Neuronal stem cell (in vitro differentiated cells): Measurements from ENCODE around the gene ARMC3.

Experiments used
- DNase-seq: peaks from one replicate; pipeline ENCODE4 v3.0.0-alpha.2; 2013; ENCODE audit warnings: low spot score
- H2AFZ ChIP-seq: one replicate; pipeline ENCODE4 v1.6.1; 2013; ENCODE audit warnings: mild to moderate bottlenecking, low read length, inconsistent platforms
- H2AK5ac ChIP-seq: 2 replicates; pipeline ENCODE4 v1.6.1; 2013; ENCODE audit warnings: low read depth, mild to moderate bottlenecking, inconsistent platforms, low read length, moderate library complexity, mixed read lengths
- H2BK120ac ChIP-seq: 2 replicates; pipeline ENCODE4 v1.6.1; 2013; ENCODE audit warnings: low read depth, mild to moderate bottlenecking, inconsistent platforms, low read length, moderate library complexity, mixed read lengths
- H2BK12ac ChIP-seq: one replicate; pipeline ENCODE4 v1.6.1; 2013; ENCODE audit warnings: low read length, inconsistent platforms
- H2BK15ac ChIP-seq: 2 replicates; pipeline ENCODE4 v1.6.1; 2013; ENCODE audit warnings: mild to moderate bottlenecking, low read length, inconsistent platforms, mixed read lengths
- H2BK5ac ChIP-seq: one replicate; pipeline ENCODE4 v1.6.1; 2013; ENCODE audit warnings: inconsistent platforms, mild to moderate bottlenecking, low read length, moderate library complexity
- H3K14ac ChIP-seq: one replicate; pipeline ENCODE4 v1.6.1; 2013; ENCODE audit warnings: low read length, inconsistent platforms
- H3K18ac ChIP-seq: 2 replicates; pipeline ENCODE4 v1.6.1; 2013; ENCODE audit warnings: low read length, inconsistent platforms
- H3K23ac ChIP-seq: 2 replicates; pipeline ENCODE4 v1.6.1; 2013; ENCODE audit warnings: low read depth, mild to moderate bottlenecking, mixed read lengths, low read length, inconsistent platforms; ENCODE audit not compliant: poor library complexity
- H3K27ac ChIP-seq: replicated peaks from 3 replicates; pipeline ENCODE4 v1.5.1; 2013; ENCODE audit warnings: low read length, inconsistent platforms
- H3K27me3 ChIP-seq, 3 experiments: 2 replicates each; pipeline ENCODE4 v1.6.1; 2013; ENCODE audit warnings: low read length in 3 of 3, mild to moderate bottlenecking in 2 of 3, inconsistent platforms in 1 of 3, low read depth in 1 of 3, mixed read lengths in 1 of 3, moderate library complexity in 1 of 3; ENCODE audit not compliant: control insufficient read depth in 3 of 3, insufficient read depth in 3 of 3
- H3K36me3 ChIP-seq, 2 donors: replicated peaks in 1 of 2; 2 replicates each; pipeline ENCODE4 v1.6.1; 2013; ENCODE audit warnings: low read length in 2 of 2; ENCODE audit not compliant: control insufficient read depth in 2 of 2, insufficient read depth in 2 of 2
- H3K4ac ChIP-seq: 2 replicates; pipeline ENCODE4 v1.6.1; 2013; ENCODE audit warnings: inconsistent platforms, mild to moderate bottlenecking, low read length, moderate library complexity
- H3K4me1 ChIP-seq, 2 donors: 1 replicate in 1 of 2; 2 replicates in 1 of 2; pipeline ENCODE4 v1.6.1; 2013; ENCODE audit warnings: low read length in 2 of 2, low read depth in 1 of 2; ENCODE audit not compliant: control insufficient read depth in 2 of 2, insufficient read depth in 1 of 2
- H3K4me2 ChIP-seq: one replicate; pipeline ENCODE4 v1.6.1; 2013; ENCODE audit warnings: mild to moderate bottlenecking, low read length, inconsistent platforms; ENCODE audit not compliant: insufficient read depth, poor library complexity, severe bottlenecking
- H3K4me3 ChIP-seq, 2 donors: 2 replicates each; pipeline ENCODE4 v1.5.1; 2013; ENCODE audit warnings: low read length in 2 of 2, mild to moderate bottlenecking in 2 of 2, inconsistent platforms in 1 of 2, moderate library complexity in 1 of 2
- H3K79me1 ChIP-seq: one replicate; pipeline ENCODE4 v1.6.1; 2013; ENCODE audit warnings: low read depth, mild to moderate bottlenecking, inconsistent platforms, low read length, moderate library complexity
- H3K9ac ChIP-seq: one replicate; pipeline ENCODE4 v1.6.1; 2013; ENCODE audit warnings: mild to moderate bottlenecking, low read depth, low read length, inconsistent platforms; ENCODE audit not compliant: poor library complexity
- H3K9me3 ChIP-seq, 2 donors: replicated peaks in 1 of 2; 2 replicates each; pipeline versions ENCODE3 to v1.6.1; 2013; ENCODE audit warnings: low read length in 2 of 2, mild to moderate bottlenecking in 2 of 2, inconsistent platforms in 1 of 2, low read depth in 1 of 2, mixed read lengths in 1 of 2, moderate library complexity in 1 of 2; ENCODE audit not compliant: control insufficient read depth in 2 of 2, insufficient read depth in 1 of 2
- H4K8ac ChIP-seq: one replicate; pipeline ENCODE4 v1.6.1; 2013; ENCODE audit warnings: low read depth, mild to moderate bottlenecking, inconsistent platforms, low read length, moderate library complexity
- H4K91ac ChIP-seq: one replicate; pipeline ENCODE4 v1.6.1; 2013; ENCODE audit warnings: low read length, low read depth, mild to moderate bottlenecking, inconsistent platforms; ENCODE audit not compliant: poor library complexity
- WGBS, 2 donors: extraction: QIAGEN DNeasy Blood & Tissue Kit; methylation state at CpG; one replicate each; pipeline ENCODE4 v1.1.7; 2013; ENCODE audit warnings: missing lambda C conversion rate in 2 of 2, mixed read lengths in 1 of 2; ENCODE audit not compliant: insufficient read length in 2 of 2, insufficient replicate concordance in 1 of 2; ENCODE audit errors: extremely low coverage in 2 of 2; 5-methylcytosine and 5-hydroxymethylcytosine counted together

Gene ARMC3

GRCh38 chr10:22932626-22933370, 4.9 kb downstream of the ARMC3 start:
- H2BK120ac ChIP-seq, result no peak overlapping the region
- no peak overlapping the region for H3K9ac ChIP-seq
- H2AK5ac ChIP-seq, result no peak overlapping the region
- WGBS, 2 donors, result no CpG with 5 or more reads among the region's 5 CpGs
- no peak overlapping the region for H2AFZ ChIP-seq
- no peaks in the 10 kb centered on the region for H3K4me1 ChIP-seq
- H4K91ac ChIP-seq, result no peak overlapping the region
- DNase-seq, result no peak
- H3K4me2 ChIP-seq, result no peak overlapping the region
- no peak overlapping the region for H4K8ac ChIP-seq
- H2BK12ac ChIP-seq, result no peak overlapping the region
- no peak overlapping the region for H3K27ac ChIP-seq
- no peak overlapping the region for H3K23ac ChIP-seq
- H2BK15ac ChIP-seq, result no peak overlapping the region
- no peaks in the 10 kb centered on the region for H3K9me3 ChIP-seq
- H3K79me1 ChIP-seq, result no peaks in the 10 kb centered on the region
- H3K4ac ChIP-seq, result no peak overlapping the region
- no peak overlapping the region for H3K14ac ChIP-seq
- H3K27me3 ChIP-seq, result no peaks in the 10 kb centered on the region
- no peaks in the 10 kb centered on the region for H3K36me3 ChIP-seq
- no peak overlapping the region for H3K4me3 ChIP-seq
- no peak overlapping the region for H3K18ac ChIP-seq
- no peak overlapping the region for H2BK5ac ChIP-seq

- no peak overlapping the region for H3K4me3 ChIP-seq
- no peaks in the 10 kb centered on the region for H3K79me1 ChIP-seq
- no peaks in the 10 kb centered on the region for H3K36me3 ChIP-seq
- no peak overlapping the region for H3K14ac ChIP-seq
- H2BK12ac ChIP-seq, result no peak overlapping the region
- H2BK5ac ChIP-seq, result no peak overlapping the region
- H2BK120ac ChIP-seq, result no peak overlapping the region
- no peak overlapping the region for H2BK15ac ChIP-seq
- H4K8ac ChIP-seq, result no peak overlapping the region
- no peak overlapping the region for H4K91ac ChIP-seq
- no peak overlapping the region for H3K27ac ChIP-seq
- DNase-seq, result no peak
- H2AFZ ChIP-seq, result no peak overlapping the region
- no peak overlapping the region for H3K9ac ChIP-seq
- H3K27me3 ChIP-seq, result peaks cover 0 to 2% (median 0%) of the 10 kb centered on the region in 3 experiments
- no peak overlapping the region for H3K23ac ChIP-seq
- H3K4ac ChIP-seq, result no peak overlapping the region
- H3K4me2 ChIP-seq, result no peak overlapping the region
- H3K9me3 ChIP-seq, result no peaks in the 10 kb centered on the region
- no peak overlapping the region for H2AK5ac ChIP-seq
- no peak overlapping the region for H3K18ac ChIP-seq
- no CpG with 5 or more reads among the region's 3 CpGs for WGBS, 2 donors
- H3K4me1 ChIP-seq, result no peaks in the 10 kb centered on the region
These were observed 6.9 kb downstream of the ARMC3 start for GRCh38 chr10:22934726-22935125.

DNA sequence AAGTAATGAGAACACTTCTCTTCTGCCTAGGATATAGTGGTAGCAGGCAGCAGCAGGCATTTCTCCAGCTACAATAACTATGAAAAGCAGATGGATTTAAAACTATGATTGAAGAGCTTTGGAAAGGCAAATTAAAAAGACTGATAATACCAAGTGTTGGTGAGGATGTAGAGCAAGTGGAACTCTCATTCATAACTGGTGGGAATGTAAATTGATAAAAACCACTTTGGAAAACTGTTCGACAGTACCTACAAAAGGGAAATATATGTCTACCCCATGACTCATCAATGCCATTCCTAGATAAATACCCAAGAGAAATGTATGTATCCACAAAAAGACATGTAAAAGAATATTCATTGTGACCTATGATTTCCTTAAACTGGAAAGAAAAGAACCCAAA, 14.6 kb downstream of the ARMC3 start:
- no peak overlapping the region for H3K4me2 ChIP-seq
- no peak overlapping the region for H2BK120ac ChIP-seq
- no peak overlapping the region for H3K18ac ChIP-seq
- H3K4ac ChIP-seq, result no peak overlapping the region
- WGBS, 2 donors, result no CpG with 5 or more reads among the region's 1 CpG
- no peak overlapping the region for H3K14ac ChIP-seq
- H3K79me1 ChIP-seq, result no peaks in the 10 kb centered on the region
- no peak overlapping the region for H2AK5ac ChIP-seq
- H2AFZ ChIP-seq, result no peak overlapping the region
- peaks cover 0 to 2% (median 0%) of the 10 kb centered on the region in 3 experiments for H3K27me3 ChIP-seq
- H3K9me3 ChIP-seq, result no peaks in the 10 kb centered on the region
- no peaks in the 10 kb centered on the region for H3K36me3 ChIP-seq
- DNase-seq, result no peak
- no peak overlapping the region for H3K23ac ChIP-seq
- H3K4me1 ChIP-seq, result no peaks in the 10 kb centered on the region
- no peak overlapping the region for H2BK5ac ChIP-seq
- H3K9ac ChIP-seq, result no peak overlapping the region
- H4K8ac ChIP-seq, result no peak overlapping the region
- no peak overlapping the region for H3K4me3 ChIP-seq
- H3K27ac ChIP-seq, result no peak overlapping the region
- H2BK15ac ChIP-seq, result no peak overlapping the region
- H4K91ac ChIP-seq, result no peak overlapping the region
- H2BK12ac ChIP-seq, result no peak overlapping the region

- Histone ChIP-seq H2AK5ac (no peak overlapping the region), H3K4me2 (no peak overlapping the region)
- no CpG with 5 or more reads among the region's 2 CpGs for WGBS, 2 donors
These were observed 18.3 kb downstream of the ARMC3 start for GRCh38 chr10:22945934-22946673.

More at GRCh38 chr10:22945934-22946673, 18.3 kb downstream of the ARMC3 start:
- Histone ChIP-seq H3K79me1 (no peaks in the 10 kb centered on the region), H4K8ac (no peak overlapping the region), H3K18ac (no peak overlapping the region), H2BK15ac (no peak overlapping the region), H3K4me1 (no peaks in the 10 kb centered on the region), H3K27ac (no peak overlapping the region), H3K36me3 (no peaks in the 10 kb centered on the region), H3K14ac (no peak overlapping the region), H3K4me3 (no peak overlapping the region), H2BK12ac (no peak overlapping the region), H3K9ac (no peak overlapping the region), H2AFZ (no peak overlapping the region), H3K4ac (no peak overlapping the region), H3K27me3 (no peaks in the 10 kb centered on the region), H3K9me3 (no peaks in the 10 kb centered on the region), H3K23ac (no peak overlapping the region), H4K91ac (no peak overlapping the region), H2BK5ac (no peak overlapping the region), H2BK120ac (no peak overlapping the region)
- no peak for DNase-seq
